IMR-90 (cell line): ENCODE measurements around the gene OSBPL2. TPM values are rescaled to one million over a fixed set of nuclear protein-coding genes. Genes with fewer than 3 reads are reported as not detected.

Experiments used
- ATAC-seq: fragments of 200-7000 bp; cut with Tn5 transposase; 2 replicates; pipeline ENCODE4 v1.9.1; 2020; ENCODE audit warnings: low read depth, mild to moderate bottlenecking, moderate library complexity
- BruUV-seq: library from RNA; stranded (reverse); fragments of 400-500 nt; replicated peaks from 2 replicates; lab custom pipeline; 2021; lab: Mats Ljungman, UMichigan
- CTCF ChIA-PET: fragments of 300-600 bp; formaldehyde crosslinking; extraction: SDS; loops from one replicate; lab custom pipeline; 2021; ENCODE audit warnings: antibody characterized with exemption; lab: Yijun Ruan, JAX
- POLR2A ChIA-PET: fragments of 300-600 bp; sonication (Branson Sonifier 250); formaldehyde crosslinking; loops from one replicate; lab custom pipeline; 2022; ENCODE audit warnings: antibody characterized with exemption; ENCODE audit not compliant: unreplicated experiment; lab: Charles Lee
- DNase-seq: peaks from one replicate; pipeline ENCODE4 v3.0.0; 2013
- H2AFZ ChIP-seq: replicated peaks from 2 replicates; pipeline ENCODE3; 2013; ENCODE audit warnings: low read length, mild to moderate bottlenecking; ENCODE audit not compliant: poor library complexity
- H2AK5ac ChIP-seq: 2 replicates; pipeline ENCODE4 v1.6.1; 2013; ENCODE audit warnings: low read depth, low read length, inconsistent platforms
- H2AK9ac ChIP-seq: replicated peaks from 2 replicates; pipeline ENCODE3; 2013; ENCODE audit warnings: mild to moderate bottlenecking, low read depth, low read length, moderate library complexity; ENCODE audit not compliant: poor library complexity
- H2BK120ac ChIP-seq: 2 replicates; pipeline ENCODE4 v1.6.1; 2013; ENCODE audit warnings: low read depth, low read length, inconsistent platforms
- H2BK15ac ChIP-seq: 3 replicates; pipeline ENCODE4 v1.6.1; 2013; ENCODE audit warnings: low read depth, low read length, inconsistent platforms
- H2BK20ac ChIP-seq: 2 replicates; pipeline ENCODE4 v1.6.1; 2013; ENCODE audit warnings: low read depth, mild to moderate bottlenecking, inconsistent platforms, low read length, moderate library complexity
- H2BK5ac ChIP-seq: 2 replicates; pipeline ENCODE4 v1.6.1; 2013; ENCODE audit warnings: mild to moderate bottlenecking, low read depth, low read length, inconsistent platforms; ENCODE audit not compliant: poor library complexity, severe bottlenecking
- H3K14ac ChIP-seq: replicated peaks from 2 replicates; pipeline ENCODE4 v1.6.1; 2013; ENCODE audit warnings: low read depth, low read length, inconsistent platforms
- H3K18ac ChIP-seq: 2 replicates; pipeline ENCODE4 v1.6.1; 2013; ENCODE audit warnings: low read depth, low read length, control low read depth
- H3K23ac ChIP-seq: 2 replicates; pipeline ENCODE4 v1.6.1; 2013; ENCODE audit warnings: low read depth, low read length, inconsistent platforms
- H3K27ac ChIP-seq: 2 replicates; pipeline ENCODE4 v1.5.1; 2013; ENCODE audit warnings: mild to moderate bottlenecking, control low read depth, low read length; ENCODE audit not compliant: insufficient read depth
- H3K27me3 ChIP-seq: 2 replicates; pipeline ENCODE4 v1.6.1; 2013; ENCODE audit warnings: low read length; ENCODE audit not compliant: control insufficient read depth, insufficient read depth
- H3K36me3 ChIP-seq: 2 replicates; pipeline ENCODE4 v1.6.1; 2013; ENCODE audit warnings: low read length, mixed read lengths; ENCODE audit not compliant: control insufficient read depth, insufficient read depth
- H3K4ac ChIP-seq: 2 replicates; pipeline ENCODE4 v1.6.1; 2013; ENCODE audit warnings: low read depth, low read length, inconsistent platforms
- H3K4me1 ChIP-seq: 2 replicates; pipeline ENCODE4 v1.6.1; 2013; ENCODE audit warnings: low read length, mixed read lengths; ENCODE audit not compliant: control insufficient read depth, insufficient read depth
- H3K4me2 ChIP-seq: 2 replicates; pipeline ENCODE4 v1.6.1; 2013; ENCODE audit warnings: low read depth, mild to moderate bottlenecking, control low read depth, low read length, moderate library complexity
- H3K4me3 ChIP-seq: 2 replicates; pipeline ENCODE4 v1.5.1; 2013; ENCODE audit warnings: low read depth, mild to moderate bottlenecking, control low read depth, low read length, moderate library complexity; ENCODE audit not compliant: insufficient read depth
- H3K56ac ChIP-seq: 2 replicates; pipeline ENCODE4 v1.6.1; 2013; ENCODE audit warnings: low read length, inconsistent platforms; ENCODE audit not compliant: insufficient read depth; ENCODE audit errors: extremely low read depth
- H3K79me1 ChIP-seq, 2 experiments: 2 replicates each; pipeline ENCODE4 v1.6.1; 2013; ENCODE audit warnings: low read length in 2 of 2, inconsistent platforms in 1 of 2, low read depth in 1 of 2
- H3K9ac ChIP-seq: 2 replicates; pipeline ENCODE4 v1.6.1; 2013; ENCODE audit warnings: low read depth, low read length, control low read depth
- H3K9me1 ChIP-seq: 2 replicates; pipeline ENCODE4 v1.6.1; 2013; ENCODE audit warnings: low read length, inconsistent platforms; ENCODE audit not compliant: insufficient read depth
- H3K9me3 ChIP-seq: 2 replicates; pipeline ENCODE4 v1.6.1; 2013; ENCODE audit warnings: low read length; ENCODE audit not compliant: control insufficient read depth, insufficient read depth
- H4K20me1 ChIP-seq: 2 replicates; pipeline ENCODE4 v1.6.1; 2013; ENCODE audit warnings: low read length, inconsistent platforms; ENCODE audit not compliant: insufficient read depth
- H4K5ac ChIP-seq: 2 replicates; pipeline ENCODE4 v1.6.1; 2013; ENCODE audit warnings: mild to moderate bottlenecking, low read depth, low read length, control low read depth
- H4K8ac ChIP-seq, 2 experiments: 2 replicates each; pipeline ENCODE4 v1.6.1; 2013; ENCODE audit warnings: low read depth in 2 of 2, low read length in 2 of 2, control low read depth in 1 of 2, inconsistent platforms in 1 of 2
- H4K91ac ChIP-seq: 2 replicates; pipeline ENCODE4 v1.6.1; 2013; ENCODE audit warnings: low read depth, low read length, inconsistent platforms; ENCODE audit not compliant: insufficient read depth
- CHD1 ChIP-seq: IDR thresholded peaks from 2 replicates; pipeline ENCODE4 v1.6.1; 2012; ENCODE audit warnings: low read depth, low read length, improper control_type of control experiment
- CTCF ChIP-seq: conservative IDR thresholded peaks from 2 replicates; pipeline ENCODE4 v1.5.1; 2012; ENCODE audit warnings: mild to moderate bottlenecking, low read depth, low read length, improper control_type of control experiment
- MAZ ChIP-seq: IDR thresholded peaks from 2 replicates; pipeline ENCODE4 v1.6.1; 2012; ENCODE audit warnings: low read depth, mild to moderate bottlenecking, low read length, improper control_type of control experiment, moderate library complexity, borderline replicate concordance
- POLR2A ChIP-seq: IDR thresholded peaks from 2 replicates; pipeline ENCODE4 v1.6.1; 2012; ENCODE audit warnings: mild to moderate bottlenecking, low read depth, low read length
- RAD21 ChIP-seq: IDR thresholded peaks from 2 replicates; pipeline ENCODE4 v1.6.1; 2012; ENCODE audit warnings: low read length, improper control_type of control experiment
- RCOR1 ChIP-seq: IDR thresholded peaks from 2 replicates; pipeline ENCODE4 v1.6.1; 2012; ENCODE audit warnings: mild to moderate bottlenecking, low read length, improper control_type of control experiment; ENCODE audit not compliant: insufficient replicate concordance
- RFX5 ChIP-seq: IDR thresholded peaks from 2 replicates; pipeline ENCODE4 v1.8.0; 2012; ENCODE audit warnings: low read depth, mild to moderate bottlenecking, low read length, moderate library complexity
- SMC3 ChIP-seq: fragments of 150-350 bp; IDR thresholded peaks from 2 replicates; pipeline ENCODE4 v1.6.1; 2016; ENCODE audit warnings: low read depth, mild to moderate bottlenecking, antibody characterized with exemption, low read length, moderate library complexity
- USF2 ChIP-seq: fragments of 150-350 bp; IDR thresholded peaks from 2 replicates; pipeline ENCODE4 v1.6.1; 2017; ENCODE audit warnings: mild to moderate bottlenecking, antibody characterized with exemption, low read length, low read depth
- WGBS, 2 experiments: methylation state at CpG; one replicate each; pipeline versions ENCODE4 v1.1.5 to v1.1.7; 2013; ENCODE audit warnings: missing lambda C conversion rate in 2 of 2; ENCODE audit not compliant: insufficient read length in 1 of 2; ENCODE audit errors: extremely low coverage in 2 of 2; 5-methylcytosine and 5-hydroxymethylcytosine counted together
- dilution Hi-C: fragments of 300-500 bp; cut with HindIII; formaldehyde crosslinking; loops from one replicate; pipeline ENCODE4 v1.14.3; 2018; ENCODE audit warnings: low sequenced_read_pairs; ENCODE audit not compliant: unreplicated experiment
- in situ Hi-C: fragments of 300-500 bp; cut with MboI; formaldehyde crosslinking; loops from 3 replicates; pipeline ENCODE4 v1.14.3; 2019; ENCODE audit warnings: low sequenced_read_pairs, inconsistent platforms, mixed read lengths
- intact Hi-C: fragments of 100-400 bp; cut with micrococcal nuclease; formaldehyde crosslinking; loops from 2 replicates; pipeline ENCODE4 v1.10.0; 2022
- polyA plus RNA-seq, 3 experiments: library from polyadenylated mRNA; depleted of rRNA; stranded (reverse); fragments of >200 nt; gene quantifications; 2 replicates each; pipeline ENCODE4 v1.2.3, GENCODE V29; 2012; ENCODE audit warnings: low replicate concordance in 1 of 3
- total RNA-seq: library from RNA; depleted of rRNA; stranded (reverse); fragments of >200 nt; gene quantifications from 2 replicates; pipeline ENCODE4 v1.2.3, GENCODE V29; 2012

The OSBPL2 gene
- total and polyA plus RNA-seq, 2 of the 4 experiments (the other 2 are of a cell fraction): 19.3 to 27.6 TPM

- Histone ChIP-seq H3K4ac (no peak overlapping the region), H3K4me3 (no peak overlapping the region), H4K20me1 (peaks cover 7% of the 10 kb centered on the region), H4K5ac (no peak overlapping the region), H2AFZ (no peak overlapping the region), H4K91ac (no peak overlapping the region), H3K27me3 (peaks cover 86% of the 10 kb centered on the region), H3K4me2 (no peak overlapping the region), H3K36me3 (no peaks in the 10 kb centered on the region), H3K27ac (no peak overlapping the region), H3K18ac (no peak overlapping the region), H3K9me1 (no peaks in the 10 kb centered on the region), H3K56ac (no peak overlapping the region), H2BK15ac (no peak overlapping the region), H3K4me1 (no peaks in the 10 kb centered on the region), H4K8ac (no peak overlapping the region), H3K14ac (no peak overlapping the region), H3K79me1 (no peaks in the 10 kb centered on the region), H3K9me3 (no peaks in the 10 kb centered on the region), H2AK9ac (no peak overlapping the region), H3K9ac (no peak overlapping the region), H2BK5ac (no peak overlapping the region), H3K23ac (no peak overlapping the region), H2BK20ac (no peak overlapping the region), H2BK120ac (no peak overlapping the region), H2AK5ac (no peak overlapping the region)
- intact Hi-C loops (no loop called here), in situ Hi-C loops (no loop called here), dilution Hi-C loops (no loop called here)
- WGBS, 2 experiments: 18% methylated on average over 4 of the region's 21 CpGs; no CpG with 5 or more reads in 1 of the 2 experiments
- DNase-seq: no peak
- ChIA-PET POLR2A (no interaction called here), CTCF (no interaction called here)
- no TSS peak for BruUV-seq
- no peak for ATAC-seq
- TF ChIP-seq SMC3 (no peak), POLR2A (no peak), MAZ (no peak), USF2 (no peak), RFX5 (no peak), RAD21 (no peak), CHD1 (no peak), CTCF (no peak), RCOR1 (no peak)
Measured at GRCh38 chr20:62224113-62224855, 14.0 kb upstream of the OSBPL2 start.
